ENCODE results near the gene EVPL. TPM values are rescaled to one million over a fixed set of nuclear protein-coding genes. Genes with fewer than 3 reads are reported as not detected.

EVPL gene
- total and polyA plus RNA-seq, 4 donors = 10.9 to 38.4 (median 35.0) TPM

- H3K4me3 ChIP-seq = no peak overlapping the region
- H3K36me3 ChIP-seq (ENCODE audit: control insufficient read depth in 4 of 4, insufficient read depth in 4 of 4, low read length in 4 of 4) = peaks cover 34 to 60% (median 46%) of the 10 kb centered on the region in 4 donors
- H3K9me3 ChIP-seq (ENCODE audit: control insufficient read depth in 4 of 4, insufficient read depth in 3 of 4, low read length in 3 of 4) = no peaks in the 10 kb centered on the region
- no peak overlapping the region for H3K27ac ChIP-seq (ENCODE audit: low read depth in 1 of 2, low read length in 1 of 2)
- WGBS, 2 donors = 80 to 87% methylated on average over 6 of the region's 6 CpGs
- H3K4me1 ChIP-seq (ENCODE audit: control insufficient read depth in 5 of 5, insufficient read depth in 5 of 5, low read length in 5 of 5) = peaks cover 0 to 9% (median 0%) of the 10 kb centered on the region in 5 donors
- ATAC-seq (ENCODE audit: insufficient read depth, low FRiP score) (no peak), DNase-seq (no peak)
- TF ChIP-seq CTCF (IDR thresholded peaks at IDR 0.05; ENCODE audit: control extremely low read depth, extremely low read depth) = no peak
- H3K9ac ChIP-seq (ENCODE audit: insufficient read depth in 1 of 2, low read length in 2 of 2) = no peak overlapping the region
- no peaks in the 10 kb centered on the region for H3K27me3 ChIP-seq (ENCODE audit: control insufficient read depth in 3 of 3, insufficient read depth in 3 of 3, low read length in 2 of 3)
Measured at GRCh38 chr17:76040376-76040775, 13.3 kb upstream of the EVPL start.

- ATAC-seq (ENCODE audit: insufficient read depth, low FRiP score) = no peak
- H3K4me3 ChIP-seq = no peak overlapping the region
- H3K9me3 ChIP-seq (ENCODE audit: control insufficient read depth in 4 of 4, insufficient read depth in 3 of 4, low read length in 3 of 4) = no peaks in the 10 kb centered on the region
- H3K4me1 ChIP-seq (ENCODE audit: control insufficient read depth in 5 of 5, insufficient read depth in 5 of 5, low read length in 5 of 5) = peaks cover 0 to 9% (median 0%) of the 10 kb centered on the region in 5 donors
- DNase-seq = no peak
- no peaks in the 10 kb centered on the region for H3K27me3 ChIP-seq (ENCODE audit: control insufficient read depth in 3 of 3, insufficient read depth in 3 of 3, low read length in 2 of 3)
- 86 to 88% methylated on average over 6 of the region's 6 CpGs for WGBS, 2 donors
- no peak overlapping the region for H3K27ac ChIP-seq (ENCODE audit: low read depth in 1 of 2, low read length in 1 of 2)
- peaks cover 27 to 56% (median 40%) of the 10 kb centered on the region in 4 donors for H3K36me3 ChIP-seq (ENCODE audit: control insufficient read depth in 4 of 4, insufficient read depth in 4 of 4, low read length in 4 of 4)
- TF ChIP-seq CTCF (IDR thresholded peaks at IDR 0.05; ENCODE audit: control extremely low read depth, extremely low read depth) = no peak
- H3K9ac ChIP-seq (ENCODE audit: insufficient read depth in 1 of 2, low read length in 2 of 2) = no peak overlapping the region
Measured at GRCh38 chr17:76039121-76039520, 12.0 kb upstream of the EVPL start.

GRCh38 chr17:76038050-76038449 lies 10.9 kb upstream of the EVPL start:
- ATAC-seq (ENCODE audit: insufficient read depth, low FRiP score) = no peak
- peaks cover 19 to 45% (median 30%) of the 10 kb centered on the region in 4 donors for H3K36me3 ChIP-seq (ENCODE audit: control insufficient read depth in 4 of 4, insufficient read depth in 4 of 4, low read length in 4 of 4)

More at GRCh38 chr17:76038050-76038449, 10.9 kb upstream of the EVPL start:
- Histone ChIP-seq H3K27ac (ENCODE audit: low read depth in 1 of 2, low read length in 1 of 2) (no peak overlapping the region), H3K27me3 (ENCODE audit: control insufficient read depth in 3 of 3, insufficient read depth in 3 of 3, low read length in 2 of 3) (no peaks in the 10 kb centered on the region), H3K4me1 (ENCODE audit: control insufficient read depth in 5 of 5, insufficient read depth in 5 of 5, low read length in 5 of 5) (peaks cover 0 to 9% (median 0%) of the 10 kb centered on the region in 5 donors), H3K4me3 (no peak overlapping the region), H3K9me3 (ENCODE audit: control insufficient read depth in 4 of 4, insufficient read depth in 3 of 4, low read length in 3 of 4) (no peaks in the 10 kb centered on the region), H3K9ac (ENCODE audit: insufficient read depth in 1 of 2, low read length in 2 of 2) (no peak overlapping the region)
- no peak for DNase-seq
- WGBS, 2 donors = 81 to 83% methylated on average over 3 of the region's 3 CpGs
- TF ChIP-seq CTCF (IDR thresholded peaks at IDR 0.05; ENCODE audit: control extremely low read depth, extremely low read depth) = no peak

Measured in lung (tissue), 12 donors.